Breast epithelium (tissue), 4 donors: ENCODE data around the gene MVP. TPM values are rescaled to one million over a fixed set of nuclear protein-coding genes. Genes with fewer than 3 reads are reported as not detected.

Source experiments
- DNase-seq, 2 donors: peaks; one replicate each; pipeline ENCODE4 v3.0.0-alpha.2; 2019; ENCODE audit warnings: low spot score in 2 of 2
- H3K27ac ChIP-seq, 2 donors: fragments of 200-600 bp; sonication (generic) in 1 of 2; one replicate each; pipeline ENCODE4 v1.5.1; 2016 to 2019; ENCODE audit warnings: mild to moderate bottlenecking in 1 of 2
- H3K27me3 ChIP-seq, 2 donors: fragments of 200-600 bp; sonication (generic) in 1 of 2; one replicate each; pipeline versions ENCODE4 v1.5.1 to v1.6.0; 2017 to 2019; ENCODE audit warnings: control low read depth in 1 of 2, mild to moderate bottlenecking in 1 of 2
- H3K36me3 ChIP-seq: fragments of 200-600 bp; one replicate; pipeline ENCODE4 v1.5.1; 2019
- H3K4me1 ChIP-seq, 2 donors: fragments of 200-600 bp; sonication (generic); one replicate each; pipeline ENCODE4 v1.5.1; 2016 to 2019; ENCODE audit warnings: control low read depth in 1 of 2
- H3K4me3 ChIP-seq, 3 donors: fragments of 200-600 bp; sonication (generic); 1 replicate in 2 of 3; 2 replicates in 1 of 3; pipeline ENCODE4 v1.5.1; 2016 to 2019; ENCODE audit warnings: mild to moderate bottlenecking in 3 of 3, moderate library complexity in 2 of 3
- H3K9me3 ChIP-seq, 2 donors: fragments of 200-600 bp; sonication (generic) in 1 of 2; one replicate each; pipeline ENCODE4 v1.5.1; 2016 to 2019; ENCODE audit warnings: control low read depth in 1 of 2
- CTCF ChIP-seq, 3 donors: fragments of 450-650 bp; IDR thresholded peaks; one replicate each; pipeline ENCODE4 v1.5.1; 2016 to 2017; ENCODE audit warnings: antibody characterized with exemption in 3 of 3, mild to moderate bottlenecking in 3 of 3, moderate library complexity in 3 of 3
- POLR2A ChIP-seq: fragments of 450-650 bp; IDR thresholded peaks from one replicate; pipeline ENCODE4 v1.6.1; 2016; ENCODE audit warnings: antibody characterized with exemption, mild to moderate bottlenecking, moderate library complexity
- POLR2AphosphoS5 ChIP-seq, 3 donors: sonication (generic); formaldehyde crosslinking; IDR thresholded peaks; one replicate each; pipeline ENCODE4 v1.6.1; 2017; ENCODE audit warnings: antibody characterized with exemption in 3 of 3
- intact Hi-C: fragments of 100-400 bp; cut with DNase I; formaldehyde crosslinking; loops from one replicate; pipeline ENCODE4 v1.15.1; 2023; ENCODE audit warnings: low total_unique reads
- total RNA-seq, 3 donors: library from RNA; depleted of rRNA; stranded (reverse); fragments of >200 nt; gene quantifications; one replicate each; pipeline ENCODE4 v1.1.0, GENCODE V29; 2016

MVP gene
- total RNA-seq, 3 donors from 2014 or later: 78.1 to 132 (median 99.7) TPM

DNA sequence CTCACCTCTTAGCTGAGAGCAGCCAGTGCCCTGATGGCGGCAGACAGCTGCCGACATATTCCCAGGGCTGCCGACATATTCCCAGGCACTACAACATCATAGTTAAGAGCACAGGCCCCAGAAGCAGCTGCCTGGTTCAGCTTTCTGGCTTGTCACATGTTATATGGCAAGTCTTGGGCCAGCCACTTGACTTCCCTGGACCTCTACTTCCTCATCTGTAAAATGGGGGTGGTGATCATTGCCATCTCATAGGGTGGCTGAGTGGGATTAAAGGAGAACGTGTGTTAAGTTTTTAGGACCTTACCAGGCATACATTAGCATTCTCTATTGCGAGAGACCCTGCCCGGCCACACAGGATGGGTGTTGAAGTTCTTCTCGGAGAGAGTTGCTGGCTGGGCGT lies 23.7 kb downstream of the MVP start:
- intact Hi-C loops: no loop called here
- Histone ChIP-seq H3K4me1 (no peaks in the 10 kb centered on the region), H3K27me3 (no peaks in the 10 kb centered on the region), H3K4me3 (no peak overlapping the region), H3K9me3 (no peaks in the 10 kb centered on the region), H3K36me3 (peaks cover 5% of the 10 kb centered on the region), H3K27ac (no peak overlapping the region)
- no peak for DNase-seq
- TF ChIP-seq CTCF (IDR thresholded peaks at IDR 0.05) (no peak), POLR2A (no peak), POLR2AphosphoS5 (IDR thresholded peaks at IDR 0.05) (no peak)

DNA sequence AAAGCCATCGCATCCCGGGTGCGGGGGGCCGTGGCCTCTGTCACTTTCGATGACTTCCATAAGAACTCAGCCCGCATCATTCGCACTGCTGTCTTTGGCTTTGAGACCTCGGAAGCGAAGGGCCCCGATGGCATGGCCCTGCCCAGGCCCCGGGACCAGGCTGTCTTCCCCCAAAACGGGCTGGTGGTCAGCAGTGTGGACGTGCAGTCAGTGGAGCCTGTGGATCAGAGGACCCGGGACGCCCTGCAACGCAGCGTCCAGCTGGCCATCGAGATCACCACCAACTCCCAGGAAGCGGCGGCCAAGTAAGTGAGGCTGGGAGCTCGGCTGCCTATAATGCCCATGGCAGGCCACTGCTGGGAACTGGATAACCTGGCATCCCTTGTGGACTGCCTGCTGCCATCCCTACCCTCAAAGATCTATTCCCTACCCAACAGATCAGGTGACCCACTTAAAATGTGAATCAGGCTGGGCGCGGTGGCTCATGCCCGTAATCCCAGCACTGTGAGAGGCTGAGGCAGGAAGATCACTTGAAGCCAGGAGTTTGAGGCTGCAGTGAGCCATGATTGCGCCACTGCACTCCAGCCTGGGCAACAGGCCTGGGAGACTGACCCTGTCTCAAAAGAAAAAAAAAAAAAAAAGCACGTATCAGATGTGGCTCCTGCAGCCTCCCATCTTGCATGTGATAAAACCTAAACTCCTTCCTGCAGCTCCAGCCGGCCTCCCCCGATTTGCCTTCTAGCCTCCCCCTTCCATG lies 24.5 kb downstream of the MVP start:
- no peak for DNase-seq
- Histone ChIP-seq H3K4me1 (no peaks in the 10 kb centered on the region), H3K36me3 (peaks cover 5% of the 10 kb centered on the region), H3K9me3 (no peaks in the 10 kb centered on the region), H3K27me3 (no peaks in the 10 kb centered on the region), H3K27ac (no peak overlapping the region), H3K4me3 (no peak overlapping the region)
- TF ChIP-seq POLR2AphosphoS5 (IDR thresholded peaks at IDR 0.05) (no peak), POLR2A (no peak), CTCF (IDR thresholded peaks at IDR 0.05) (no peak)
- intact Hi-C loops: no loop called here

DNA sequence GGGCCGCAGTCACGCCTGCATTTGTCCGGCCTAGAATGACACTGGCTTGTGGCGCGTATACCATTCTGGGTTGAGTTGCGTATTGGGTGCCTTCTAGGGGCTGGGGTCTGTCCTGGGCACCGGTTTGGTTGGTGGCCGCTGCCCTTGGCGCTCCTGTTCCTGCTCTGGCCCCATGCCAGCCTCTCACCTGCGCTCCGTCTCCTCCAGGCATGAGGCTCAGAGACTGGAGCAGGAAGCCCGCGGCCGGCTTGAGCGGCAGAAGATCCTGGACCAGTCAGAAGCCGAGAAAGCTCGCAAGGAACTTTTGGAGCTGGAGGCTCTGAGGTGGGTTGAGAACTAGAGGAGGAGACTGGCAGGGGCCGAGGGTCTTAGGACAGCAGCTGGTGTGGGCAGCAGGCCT lies 25.4 kb downstream of the MVP start:
- intact Hi-C loops: no loop called here
- no peaks in the 10 kb centered on the region for H3K36me3 ChIP-seq
- no peaks in the 10 kb centered on the region for H3K4me1 ChIP-seq
- H3K4me3 ChIP-seq: no peak overlapping the region
- no peaks in the 10 kb centered on the region for H3K27me3 ChIP-seq
- TF ChIP-seq CTCF (IDR thresholded peaks at IDR 0.05): no peak
- no peak for TF ChIP-seq POLR2AphosphoS5 (IDR thresholded peaks at IDR 0.05)
- TF ChIP-seq POLR2A: no peak
- H3K9me3 ChIP-seq: no peaks in the 10 kb centered on the region
- H3K27ac ChIP-seq: no peak overlapping the region
- DNase-seq: no peak

DNA sequence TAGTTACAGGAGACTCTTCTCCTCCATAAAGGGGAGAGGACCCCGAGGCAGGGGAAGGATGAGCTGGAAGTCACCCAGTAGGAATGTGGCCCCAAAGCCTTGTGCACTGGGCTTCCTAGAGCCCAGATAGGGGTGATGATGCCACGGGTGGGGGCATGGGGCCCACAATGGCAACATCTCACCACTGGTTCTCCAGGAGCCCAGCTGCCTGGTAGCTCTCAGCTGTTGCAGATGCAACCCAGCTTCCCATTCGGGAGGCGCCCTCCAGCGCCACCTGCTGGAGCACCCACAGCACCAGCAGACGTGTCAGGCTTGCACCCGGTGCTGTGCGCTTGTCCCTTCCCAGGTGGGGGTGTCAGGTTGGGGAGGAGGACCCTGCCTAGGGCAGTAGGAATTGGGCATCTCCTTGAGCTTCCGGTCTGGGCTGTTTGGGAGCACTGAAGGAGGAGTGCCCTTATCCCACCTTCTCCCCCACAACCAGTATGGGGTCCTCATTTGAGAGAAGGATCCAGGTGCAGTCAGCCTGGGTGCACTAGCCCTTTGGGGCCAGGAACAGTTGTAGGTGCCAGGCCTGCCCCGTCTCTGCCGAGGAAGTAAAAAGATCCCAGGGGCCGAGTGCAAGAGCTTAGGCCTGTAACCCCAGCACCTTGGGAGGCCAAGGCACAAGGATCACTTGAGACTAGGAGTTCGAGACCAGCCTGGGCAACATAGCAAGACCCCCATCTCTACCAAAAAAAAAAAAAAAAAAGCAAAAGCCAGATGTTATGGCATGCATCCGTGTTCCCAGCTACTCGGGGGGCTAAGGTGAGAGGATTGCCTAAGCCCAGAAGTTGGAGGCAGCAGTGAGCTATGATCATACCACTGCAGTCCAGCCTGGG lies 28.4 kb downstream of the MVP start:
- DNase-seq: peak; percentile 34 to 67
- intact Hi-C loops: no loop called here
- Histone ChIP-seq H3K27ac (no peak overlapping the region), H3K4me1 (no peaks in the 10 kb centered on the region), H3K27me3 (no peaks in the 10 kb centered on the region), H3K4me3 (no peak overlapping the region), H3K36me3 (no peaks in the 10 kb centered on the region), H3K9me3 (no peaks in the 10 kb centered on the region)
- TF ChIP-seq POLR2AphosphoS5 (IDR thresholded peaks at IDR 0.05) (peak in 1 of 3 donors; percentile 33), POLR2A (no peak), CTCF (IDR thresholded peaks at IDR 0.05) (peak in 2 of 3 donors; percentile 78)

DNA sequence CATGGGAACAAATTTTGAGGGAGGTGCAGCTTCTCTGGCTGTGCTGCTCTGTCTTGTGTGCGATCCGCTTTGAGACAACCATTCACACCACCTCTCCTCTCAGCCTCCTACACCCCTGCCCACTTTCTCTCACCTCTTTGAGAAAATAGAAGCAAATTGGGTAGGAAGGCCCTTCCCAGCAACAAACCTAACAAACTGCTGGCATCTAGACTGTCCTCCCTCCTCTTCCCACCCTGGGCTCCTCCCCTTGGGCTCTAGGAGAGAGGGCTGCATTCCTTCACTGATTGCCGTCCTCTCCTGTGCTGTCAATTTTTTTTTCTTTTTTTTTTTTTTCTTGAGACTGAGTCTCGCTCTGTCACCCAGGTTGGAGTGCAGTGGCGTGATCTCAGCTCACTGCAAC lies 29.2 kb downstream of the MVP start:
- H3K27ac ChIP-seq: no peak overlapping the region
- intact Hi-C loops: no loop called here
- no peak for DNase-seq
- H3K4me3 ChIP-seq: no peak overlapping the region
- H3K9me3 ChIP-seq: no peaks in the 10 kb centered on the region
- no peaks in the 10 kb centered on the region for H3K36me3 ChIP-seq
- H3K4me1 ChIP-seq: no peaks in the 10 kb centered on the region
- H3K27me3 ChIP-seq: no peaks in the 10 kb centered on the region
- no peak for TF ChIP-seq POLR2AphosphoS5 (IDR thresholded peaks at IDR 0.05)
- no peak for TF ChIP-seq POLR2A
- no peak for TF ChIP-seq CTCF (IDR thresholded peaks at IDR 0.05)
